ENCODE data around the gene ATP6V1A.

The ATP6V1A gene

GRCh38 chr3:113805249-113805648 is 58.4 kb downstream of the ATP6V1A start:
- no peak overlapping the region for H3K4me3 ChIP-seq (ENCODE audit: low read length)
- DNase-seq (ENCODE audit: low read depth): no peak
- no peak for TF ChIP-seq CTCF (IDR thresholded peaks at IDR 0.05; ENCODE audit: insufficient read depth, low read depth, low read length, missing control alignments)

GRCh38 chr3:113812854-113813253 is 66.0 kb downstream of the ATP6V1A start:
- DNase-seq (ENCODE audit: low read depth): no peak
- no peak overlapping the region for H3K4me3 ChIP-seq (ENCODE audit: low read length)
- no peak for TF ChIP-seq CTCF (IDR thresholded peaks at IDR 0.05; ENCODE audit: insufficient read depth, low read depth, low read length, missing control alignments)

- no peak for DNase-seq (ENCODE audit: low read depth)
- no peak overlapping the region for H3K4me3 ChIP-seq (ENCODE audit: low read length)
- no peak for TF ChIP-seq CTCF (IDR thresholded peaks at IDR 0.05; ENCODE audit: insufficient read depth, low read depth, low read length, missing control alignments)
Observed at GRCh38 chr3:113819866-113820265, 73.0 kb downstream of the ATP6V1A start.

GRCh38 chr3:113825090-113825489 is 78.3 kb downstream of the ATP6V1A start:
- no peak overlapping the region for H3K4me3 ChIP-seq (ENCODE audit: low read length)
- DNase-seq (ENCODE audit: low read depth): peak; percentile 43
- peak; percentile 39 for TF ChIP-seq CTCF (IDR thresholded peaks at IDR 0.05; ENCODE audit: insufficient read depth, low read depth, low read length, missing control alignments)

GRCh38 chr3:113828600-113828999 is 81.8 kb downstream of the ATP6V1A start:
- no peak overlapping the region for H3K4me3 ChIP-seq (ENCODE audit: low read length)
- no peak for DNase-seq (ENCODE audit: low read depth)
- TF ChIP-seq CTCF (IDR thresholded peaks at IDR 0.05; ENCODE audit: insufficient read depth, low read depth, low read length, missing control alignments): no peak

GRCh38 chr3:113829576-113830354 is 82.9 kb downstream of the ATP6V1A start:
- no peak for TF ChIP-seq CTCF (IDR thresholded peaks at IDR 0.05; ENCODE audit: insufficient read depth, low read depth, low read length, missing control alignments)
- peak; percentile 16 for DNase-seq (ENCODE audit: low read depth)
- H3K4me3 ChIP-seq (ENCODE audit: low read length): no peak overlapping the region

GRCh38 chr3:113831103-113831355 is 84.2 kb downstream of the ATP6V1A start:
- no peak for DNase-seq (ENCODE audit: low read depth)
- no peak overlapping the region for H3K4me3 ChIP-seq (ENCODE audit: low read length)
- TF ChIP-seq CTCF (IDR thresholded peaks at IDR 0.05; ENCODE audit: insufficient read depth, low read depth, low read length, missing control alignments): no peak

Measured in epithelial cell of esophagus (primary cell).